ENCODE results near the gene TTLL11.

DNA sequence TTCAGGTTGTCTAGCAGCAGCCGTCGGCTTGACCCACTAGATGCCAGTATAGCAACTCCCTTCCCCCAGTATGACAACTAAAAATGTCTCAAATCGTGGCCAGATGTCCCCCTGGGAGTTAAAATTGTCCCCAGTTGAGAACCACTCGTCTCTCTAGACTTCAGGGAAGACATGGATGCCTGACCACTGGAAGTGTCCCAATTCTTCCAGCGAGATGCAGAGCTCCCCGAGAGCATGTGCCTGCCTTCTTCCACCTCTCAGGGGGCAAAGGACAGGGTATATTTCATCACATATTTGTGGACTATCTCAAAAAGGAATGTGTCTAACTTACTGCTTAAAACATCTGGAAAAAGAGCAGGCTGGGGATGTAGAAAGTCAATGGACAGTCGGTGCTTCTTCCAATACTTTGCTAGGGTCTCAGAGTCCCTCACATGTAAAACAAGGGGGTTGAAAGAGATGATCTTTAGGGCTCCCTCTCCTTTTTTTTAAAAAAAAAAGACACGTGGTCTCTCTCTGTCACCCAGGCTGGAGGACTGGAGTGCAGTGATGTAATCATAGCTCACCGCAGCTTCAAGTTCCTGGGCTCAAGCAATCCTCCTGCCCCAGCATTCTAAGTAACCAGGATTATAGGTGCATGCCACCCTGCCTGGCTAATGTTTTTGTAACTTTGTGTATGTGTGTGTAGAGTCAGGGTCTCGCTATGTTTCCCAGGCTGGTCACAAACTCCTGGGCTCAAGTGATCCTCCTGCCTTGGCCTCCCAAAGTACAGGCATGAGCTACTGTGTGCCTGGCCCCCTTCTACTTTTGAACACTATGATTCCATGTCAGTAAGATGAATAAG, 251.1 kb downstream of the TTLL11 start:
- TF ChIP-seq, protein P1, sequence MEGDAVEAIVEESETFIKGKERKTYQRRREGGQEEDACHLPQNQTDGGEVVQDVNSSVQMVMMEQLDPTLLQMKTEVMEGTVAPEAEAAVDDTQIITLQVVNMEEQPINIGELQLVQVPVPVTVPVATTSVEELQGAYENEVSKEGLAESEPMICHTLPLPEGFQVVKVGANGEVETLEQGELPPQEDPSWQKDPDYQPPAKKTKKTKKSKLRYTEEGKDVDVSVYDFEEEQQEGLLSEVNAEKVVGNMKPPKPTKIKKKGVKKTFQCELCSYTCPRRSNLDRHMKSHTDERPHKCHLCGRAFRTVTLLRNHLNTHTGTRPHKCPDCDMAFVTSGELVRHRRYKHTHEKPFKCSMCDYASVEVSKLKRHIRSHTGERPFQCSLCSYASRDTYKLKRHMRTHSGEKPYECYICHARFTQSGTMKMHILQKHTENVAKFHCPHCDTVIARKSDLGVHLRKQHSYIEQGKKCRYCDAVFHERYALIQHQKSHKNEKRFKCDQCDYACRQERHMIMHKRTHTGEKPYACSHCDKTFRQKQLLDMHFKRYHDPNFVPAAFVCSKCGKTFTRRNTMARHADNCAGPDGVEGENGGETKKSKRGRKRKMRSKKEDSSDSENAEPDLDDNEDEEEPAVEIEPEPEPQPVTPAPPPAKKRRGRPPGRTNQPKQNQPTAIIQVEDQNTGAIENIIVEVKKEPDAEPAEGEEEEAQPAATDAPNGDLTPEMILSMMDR (IDR thresholded peaks at IDR 0.05) = no peak
- TF ChIP-seq POLR2A (IDR thresholded peaks at IDR 0.05) (no peak), EP300 (IDR thresholded peaks at IDR 0.05) (no peak)

All from tibial nerve (tissue), 4 donors.